ENCODE measurements around the gene SPEF1. TPM values are rescaled to one million over a fixed set of nuclear protein-coding genes. Genes with fewer than 3 reads are reported as not detected.
A peak's percentile ranks its signal among the peaks of the same experiment; 100 is the strongest.

SPEF1 gene
- total RNA-seq, 2 donors from 2014 or later, result not detected

DNA sequence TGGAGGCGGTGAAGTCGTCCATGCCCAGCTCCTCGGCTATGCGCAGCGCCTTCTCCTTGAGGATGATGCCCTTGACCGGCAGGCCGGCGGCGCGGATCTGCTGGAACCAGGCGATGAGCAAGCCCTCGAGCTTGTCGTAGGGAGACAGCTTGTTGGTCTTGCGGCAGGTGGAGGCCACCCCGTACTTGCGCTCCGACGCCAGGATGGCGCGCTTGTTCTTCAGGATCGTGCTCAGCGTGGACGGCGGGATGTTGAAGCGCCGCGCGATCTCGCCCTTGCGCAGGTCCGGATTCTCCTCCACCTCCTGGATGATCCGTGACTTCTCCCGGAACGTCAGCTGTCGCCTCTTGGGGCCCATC lies 4.9 kb upstream of the SPEF1 start:
- H3K36me3 ChIP-seq, result no peaks in the 10 kb centered on the region
- TF ChIP-seq, protein P1, sequence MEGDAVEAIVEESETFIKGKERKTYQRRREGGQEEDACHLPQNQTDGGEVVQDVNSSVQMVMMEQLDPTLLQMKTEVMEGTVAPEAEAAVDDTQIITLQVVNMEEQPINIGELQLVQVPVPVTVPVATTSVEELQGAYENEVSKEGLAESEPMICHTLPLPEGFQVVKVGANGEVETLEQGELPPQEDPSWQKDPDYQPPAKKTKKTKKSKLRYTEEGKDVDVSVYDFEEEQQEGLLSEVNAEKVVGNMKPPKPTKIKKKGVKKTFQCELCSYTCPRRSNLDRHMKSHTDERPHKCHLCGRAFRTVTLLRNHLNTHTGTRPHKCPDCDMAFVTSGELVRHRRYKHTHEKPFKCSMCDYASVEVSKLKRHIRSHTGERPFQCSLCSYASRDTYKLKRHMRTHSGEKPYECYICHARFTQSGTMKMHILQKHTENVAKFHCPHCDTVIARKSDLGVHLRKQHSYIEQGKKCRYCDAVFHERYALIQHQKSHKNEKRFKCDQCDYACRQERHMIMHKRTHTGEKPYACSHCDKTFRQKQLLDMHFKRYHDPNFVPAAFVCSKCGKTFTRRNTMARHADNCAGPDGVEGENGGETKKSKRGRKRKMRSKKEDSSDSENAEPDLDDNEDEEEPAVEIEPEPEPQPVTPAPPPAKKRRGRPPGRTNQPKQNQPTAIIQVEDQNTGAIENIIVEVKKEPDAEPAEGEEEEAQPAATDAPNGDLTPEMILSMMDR (IDR thresholded peaks at IDR 0.05), result no peak
- intact Hi-C loops (cut with DNase I), result loop anchor here (5.0 kb wide), 1 partner anchor 66 kb away; no protein-coding TSS in a partner anchor
- peaks cover 20% of the 10 kb centered on the region for H3K4me1 ChIP-seq
- no peaks in the 10 kb centered on the region for H3K27me3 ChIP-seq
- H3K9ac ChIP-seq (ENCODE audit: low read depth in 2 of 2, low read length in 2 of 2), result peak overlapping the region; percentile 79 to 83
- no peaks in the 10 kb centered on the region for H3K9me3 ChIP-seq
- peak overlapping the region; percentile 55 for H3K4me3 ChIP-seq
- peak overlapping the region; percentile 38 for H3K27ac ChIP-seq
- no peak for DNase-seq

DNA sequence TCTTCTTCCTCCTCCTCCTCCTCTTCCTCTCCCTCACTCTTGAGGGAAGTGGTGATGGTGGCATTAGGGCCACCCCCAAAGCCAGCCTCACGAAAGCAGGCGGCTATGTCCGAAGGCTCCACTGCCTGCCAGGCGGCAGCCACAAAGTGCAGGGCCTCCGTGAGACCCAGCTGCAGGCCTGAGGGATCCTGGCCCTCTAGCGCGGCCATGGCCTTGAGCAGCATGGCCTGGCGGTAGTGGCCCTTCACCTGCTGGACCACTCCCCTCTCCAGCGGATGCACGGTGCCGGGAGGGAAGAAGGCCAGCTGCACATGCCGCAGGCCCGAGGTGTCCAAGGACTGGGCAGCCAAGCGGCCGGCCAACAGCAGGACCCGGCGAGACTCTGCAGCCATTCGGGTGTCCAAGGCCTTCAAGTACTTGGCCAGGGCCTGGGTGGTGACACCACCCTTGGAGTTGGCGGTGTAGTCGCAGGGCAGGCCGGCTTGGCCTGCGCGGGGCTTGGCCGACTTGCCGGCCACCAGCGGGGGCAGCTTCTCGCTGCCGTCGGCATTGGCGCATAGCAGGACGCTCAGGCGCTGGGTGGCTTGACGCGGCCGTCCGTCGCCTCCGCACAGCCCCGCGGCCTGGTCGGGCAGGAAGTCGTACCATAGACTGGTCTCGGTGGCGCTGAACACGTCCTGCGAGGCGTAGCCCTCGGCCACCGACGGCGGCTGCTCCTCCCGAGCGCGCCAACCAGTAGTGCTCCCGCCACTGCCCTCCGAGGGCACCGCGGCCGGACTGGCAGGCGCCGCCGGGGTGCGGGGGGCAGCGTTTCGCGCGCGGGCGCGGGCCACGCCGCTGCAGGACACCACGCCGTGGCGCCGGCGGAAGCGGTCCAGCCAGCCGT lies 4.2 kb upstream of the SPEF1 start:
- TF ChIP-seq, protein P1 (IDR thresholded peaks at IDR 0.05), result no peak
- intact Hi-C loops (cut with DNase I), result loop anchor here (5.0 kb wide), 1 partner anchor 67 kb away; no protein-coding TSS in a partner anchor

DNA sequence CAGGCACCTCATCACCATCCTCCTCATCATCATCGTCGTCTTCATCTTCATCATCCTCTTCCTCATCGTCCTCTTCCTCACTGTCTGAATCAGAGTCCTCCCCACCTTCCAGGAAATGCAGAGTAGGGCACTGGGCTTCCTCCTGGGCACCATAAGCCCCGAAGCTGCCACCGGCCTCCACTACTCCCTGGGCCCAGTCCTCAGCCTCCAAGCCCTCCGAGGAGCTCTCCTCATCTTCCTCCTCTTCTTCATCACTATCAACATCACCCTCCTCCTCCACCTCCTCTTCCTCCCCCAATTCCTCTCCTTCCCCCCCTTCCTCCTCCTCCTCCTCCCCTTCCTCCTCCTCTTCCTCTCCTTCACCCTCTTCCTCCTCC lies 3.6 kb upstream of the SPEF1 start:
- H3K27ac ChIP-seq, result no peak overlapping the region
- intact Hi-C loops (cut with DNase I), result loop anchor here (5.0 kb wide), 1 partner anchor 67 kb away; no protein-coding TSS in a partner anchor
- peak overlapping the region; percentile 55 for H3K4me3 ChIP-seq
- H3K9me3 ChIP-seq, result no peaks in the 10 kb centered on the region
- H3K36me3 ChIP-seq, result no peaks in the 10 kb centered on the region
- TF ChIP-seq, protein P1 (IDR thresholded peaks at IDR 0.05), result no peak
- DNase-seq, result no peak
- peak overlapping the region; percentile 51 to 83 for H3K9ac ChIP-seq (ENCODE audit: low read depth in 2 of 2, low read length in 2 of 2)
- no peaks in the 10 kb centered on the region for H3K27me3 ChIP-seq
- H3K4me1 ChIP-seq, result peaks cover 20% of the 10 kb centered on the region

More for the DNA sequence above, 4.2 kb upstream of the SPEF1 start:
- peak overlapping the region; percentile 79 to 83 for H3K9ac ChIP-seq (ENCODE audit: low read depth in 2 of 2, low read length in 2 of 2)
- peak overlapping the region; percentile 38 for H3K27ac ChIP-seq
- H3K4me1 ChIP-seq, result peaks cover 20% of the 10 kb centered on the region
- H3K9me3 ChIP-seq, result no peaks in the 10 kb centered on the region
- H3K27me3 ChIP-seq, result no peaks in the 10 kb centered on the region
- H3K36me3 ChIP-seq, result no peaks in the 10 kb centered on the region
- DNase-seq, result no peak
- H3K4me3 ChIP-seq, result peak overlapping the region; percentile 55

DNA sequence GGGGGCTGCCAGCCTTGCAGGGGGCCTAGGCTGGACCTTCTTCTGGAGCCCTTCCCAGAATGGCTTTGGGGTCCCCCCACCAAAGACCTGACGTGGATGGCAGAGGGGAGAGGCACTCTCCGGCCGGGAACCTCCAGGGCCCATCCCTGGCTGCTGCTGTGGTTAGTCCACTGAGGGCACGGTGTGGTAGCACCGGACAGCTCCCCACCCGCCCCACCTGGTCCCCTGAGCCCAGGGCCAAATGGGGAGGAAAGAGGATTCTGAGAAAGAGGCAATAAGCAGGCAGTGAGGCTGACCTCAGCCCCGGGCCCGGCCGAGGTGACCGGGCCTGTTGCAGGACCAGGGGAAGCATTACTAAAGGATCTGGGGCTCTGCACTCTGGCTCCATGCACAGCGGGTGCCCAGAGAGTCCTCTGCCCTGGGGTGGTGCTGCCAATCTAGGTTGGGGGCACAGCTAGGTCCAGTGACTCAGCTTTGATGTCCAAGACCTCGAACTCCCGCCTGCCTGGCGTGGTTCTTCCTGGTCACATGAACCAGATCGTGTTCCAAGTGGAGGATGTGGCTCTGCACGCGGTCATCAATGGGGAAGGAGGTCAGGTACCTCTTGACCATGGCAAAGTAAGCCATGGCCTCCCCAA lies 3.1 kb upstream of the SPEF1 start:
- Histone ChIP-seq H3K9ac (ENCODE audit: low read depth in 2 of 2, low read length in 2 of 2) (peak overlapping the region; percentile 51 to 83), H3K9me3 (no peaks in the 10 kb centered on the region), H3K4me1 (peaks cover 20% of the 10 kb centered on the region), H3K36me3 (no peaks in the 10 kb centered on the region), H3K4me3 (no peak overlapping the region), H3K27ac (no peak overlapping the region), H3K27me3 (no peaks in the 10 kb centered on the region)
- DNase-seq, result no peak
- intact Hi-C loops (cut with DNase I), result no loop called here
- TF ChIP-seq, protein P1 (IDR thresholded peaks at IDR 0.05), result no peak

DNA sequence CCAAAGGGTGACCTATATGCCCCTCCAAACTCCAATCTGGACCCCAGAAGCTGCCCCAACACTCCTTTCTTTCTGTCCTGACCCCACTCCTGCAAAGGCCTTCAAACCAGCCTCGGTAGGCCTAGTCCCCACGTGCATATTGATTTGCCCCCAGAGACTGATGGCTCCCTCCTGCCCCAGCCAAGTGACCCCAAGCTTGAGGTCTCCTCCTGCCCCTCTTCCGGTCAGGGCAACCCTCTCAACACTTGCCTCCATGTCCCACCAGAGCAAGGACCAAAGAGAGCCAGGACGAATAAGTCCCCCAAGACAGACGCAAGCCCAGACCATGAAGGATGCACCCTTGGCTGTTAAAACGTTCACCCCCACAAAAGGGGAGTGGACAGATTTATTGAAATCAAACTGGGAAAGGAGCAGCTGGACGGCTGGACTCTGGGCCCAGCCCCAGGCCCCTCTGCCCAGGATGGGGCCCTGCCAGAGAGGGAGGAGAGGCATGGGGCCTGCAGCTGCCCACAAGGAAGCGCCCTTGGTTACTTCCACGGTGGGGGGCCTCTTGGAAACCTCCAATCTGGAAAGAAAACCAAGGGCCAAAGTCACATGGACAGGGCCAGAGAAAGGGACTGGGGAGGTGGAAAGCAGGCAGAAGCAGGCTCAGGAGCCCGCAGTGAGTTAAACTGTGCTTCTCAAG lies 2.4 kb upstream of the SPEF1 start:
- DNase-seq, result no peak
- intact Hi-C loops (cut with DNase I), result no loop called here
- no peaks in the 10 kb centered on the region for H3K27me3 ChIP-seq
- no peaks in the 10 kb centered on the region for H3K36me3 ChIP-seq
- TF ChIP-seq, protein P1 (IDR thresholded peaks at IDR 0.05), result no peak
- no peaks in the 10 kb centered on the region for H3K9me3 ChIP-seq
- peaks cover 20% of the 10 kb centered on the region for H3K4me1 ChIP-seq
- no peak overlapping the region for H3K27ac ChIP-seq
- H3K4me3 ChIP-seq, result no peak overlapping the region
- peak overlapping the region in 1 of 2 donors; percentile 5 for H3K9ac ChIP-seq (ENCODE audit: low read depth in 2 of 2, low read length in 2 of 2)

Data from colonic mucosa (tissue), 4 donors.